ENCODE data around the gene VOPP1.
A peak's percentile ranks its signal among the peaks of the same experiment; 100 is the strongest.

The VOPP1 gene

GRCh38 chr7:55546814-55547213 lies 25.5 kb downstream of the VOPP1 start:
- TF ChIP-seq NFIC (IDR thresholded peaks at IDR 0.05) (peak; percentile 53; the same call in 1 of the 2 replicates), USF1 (IDR thresholded peaks at IDR 0.05) (no peak), FOXM1 (IDR thresholded peaks at IDR 0.05; ENCODE audit: borderline replicate concordance, low read depth) (no peak), TEAD4 (IDR thresholded peaks at IDR 0.05) (peak; percentile 29; the same call in 1 of the 2 replicates)

GRCh38 chr7:55545496-55545895 lies 26.8 kb downstream of the VOPP1 start:
- TF ChIP-seq FOXM1 (IDR thresholded peaks at IDR 0.05; ENCODE audit: borderline replicate concordance, low read depth) (no peak), CREB1 (IDR thresholded peaks at IDR 0.05; ENCODE audit: low read depth) (no peak), ZBTB7A (IDR thresholded peaks at IDR 0.05; ENCODE audit: low read depth) (no peak), REST (IDR thresholded peaks at IDR 0.05; ENCODE audit: low read depth) (no peak), TCF12 (IDR thresholded peaks at IDR 0.05; ENCODE audit: low read depth) (no peak), EGR1 (IDR thresholded peaks at IDR 0.05) (no peak), MAX (IDR thresholded peaks at IDR 0.05) (no peak), NFIC (IDR thresholded peaks at IDR 0.05) (no peak), EP300 (IDR thresholded peaks at IDR 0.05; ENCODE audit: borderline replicate concordance) (no peak), RAD21 (IDR thresholded peaks at IDR 0.05; ENCODE audit: low read depth) (no peak), YY1 (IDR thresholded peaks at IDR 0.05; ENCODE audit: low read depth) (no peak), CEBPB (IDR thresholded peaks at IDR 0.05) (no peak), USF1 (IDR thresholded peaks at IDR 0.05) (no peak), TAF1 (IDR thresholded peaks at IDR 0.05; ENCODE audit: low read depth) (no peak), TEAD4 (IDR thresholded peaks at IDR 0.05) (no peak)

- TF ChIP-seq CREB1 (IDR thresholded peaks at IDR 0.05; ENCODE audit: low read depth) (no peak), CEBPB (IDR thresholded peaks at IDR 0.05) (no peak), RAD21 (IDR thresholded peaks at IDR 0.05; ENCODE audit: low read depth) (no peak), MAX (IDR thresholded peaks at IDR 0.05) (no peak), FOXM1 (IDR thresholded peaks at IDR 0.05; ENCODE audit: borderline replicate concordance, low read depth) (no peak), TAF1 (IDR thresholded peaks at IDR 0.05; ENCODE audit: low read depth) (no peak), USF1 (IDR thresholded peaks at IDR 0.05) (no peak), NFIC (IDR thresholded peaks at IDR 0.05) (no peak), REST (IDR thresholded peaks at IDR 0.05; ENCODE audit: low read depth) (no peak), YY1 (IDR thresholded peaks at IDR 0.05; ENCODE audit: low read depth) (no peak), EP300 (IDR thresholded peaks at IDR 0.05; ENCODE audit: borderline replicate concordance) (no peak), EGR1 (IDR thresholded peaks at IDR 0.05) (no peak), TEAD4 (IDR thresholded peaks at IDR 0.05) (no peak), ZBTB7A (IDR thresholded peaks at IDR 0.05; ENCODE audit: low read depth) (no peak), TCF12 (IDR thresholded peaks at IDR 0.05; ENCODE audit: low read depth) (no peak)
Observed at GRCh38 chr7:55540226-55540858, 32.0 kb downstream of the VOPP1 start.

- TF ChIP-seq TCF12 (IDR thresholded peaks at IDR 0.05; ENCODE audit: low read depth) = no peak
- TF ChIP-seq CEBPB (IDR thresholded peaks at IDR 0.05) = no peak
- no peak for TF ChIP-seq CREB1 (IDR thresholded peaks at IDR 0.05; ENCODE audit: low read depth)
- TF ChIP-seq FOXM1 (IDR thresholded peaks at IDR 0.05; ENCODE audit: borderline replicate concordance, low read depth) = no peak
- no peak for TF ChIP-seq REST (IDR thresholded peaks at IDR 0.05; ENCODE audit: low read depth)
- TF ChIP-seq EP300 (IDR thresholded peaks at IDR 0.05; ENCODE audit: borderline replicate concordance) = no peak
- no peak for TF ChIP-seq TEAD4 (IDR thresholded peaks at IDR 0.05)
- TF ChIP-seq YY1 (IDR thresholded peaks at IDR 0.05; ENCODE audit: low read depth) = no peak
- TF ChIP-seq USF1 (IDR thresholded peaks at IDR 0.05) = no peak
- TF ChIP-seq NFIC (IDR thresholded peaks at IDR 0.05) = no peak
- TF ChIP-seq TAF1 (IDR thresholded peaks at IDR 0.05; ENCODE audit: low read depth) = no peak
- TF ChIP-seq RAD21 (IDR thresholded peaks at IDR 0.05; ENCODE audit: low read depth) = no peak
Observed at GRCh38 chr7:55539380-55539779, 32.9 kb downstream of the VOPP1 start.
